ENCODE data around the gene FAM135A.

GRCh38 chr6:70411542-70412251 lies 1.6 kb upstream of the FAM135A start:
- TF ChIP-seq POLR2AphosphoS5 (IDR thresholded peaks at IDR 0.05) = no peak
- TF ChIP-seq, protein P1, sequence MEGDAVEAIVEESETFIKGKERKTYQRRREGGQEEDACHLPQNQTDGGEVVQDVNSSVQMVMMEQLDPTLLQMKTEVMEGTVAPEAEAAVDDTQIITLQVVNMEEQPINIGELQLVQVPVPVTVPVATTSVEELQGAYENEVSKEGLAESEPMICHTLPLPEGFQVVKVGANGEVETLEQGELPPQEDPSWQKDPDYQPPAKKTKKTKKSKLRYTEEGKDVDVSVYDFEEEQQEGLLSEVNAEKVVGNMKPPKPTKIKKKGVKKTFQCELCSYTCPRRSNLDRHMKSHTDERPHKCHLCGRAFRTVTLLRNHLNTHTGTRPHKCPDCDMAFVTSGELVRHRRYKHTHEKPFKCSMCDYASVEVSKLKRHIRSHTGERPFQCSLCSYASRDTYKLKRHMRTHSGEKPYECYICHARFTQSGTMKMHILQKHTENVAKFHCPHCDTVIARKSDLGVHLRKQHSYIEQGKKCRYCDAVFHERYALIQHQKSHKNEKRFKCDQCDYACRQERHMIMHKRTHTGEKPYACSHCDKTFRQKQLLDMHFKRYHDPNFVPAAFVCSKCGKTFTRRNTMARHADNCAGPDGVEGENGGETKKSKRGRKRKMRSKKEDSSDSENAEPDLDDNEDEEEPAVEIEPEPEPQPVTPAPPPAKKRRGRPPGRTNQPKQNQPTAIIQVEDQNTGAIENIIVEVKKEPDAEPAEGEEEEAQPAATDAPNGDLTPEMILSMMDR (IDR thresholded peaks at IDR 0.05) = no peak
- TF ChIP-seq POLR2A (IDR thresholded peaks at IDR 0.05) = no peak
- TF ChIP-seq EP300 (IDR thresholded peaks at IDR 0.05) = no peak
